Liver (tissue), 9 donors: ENCODE measurements around the gene RFX8. TPM values are rescaled to one million over a fixed set of nuclear protein-coding genes. Genes with fewer than 3 reads are reported as not detected.

Source experiments
- DNase-seq: peaks from one replicate; pipeline ENCODE4 v3.0.0-alpha.2; 2017; ENCODE audit warnings: low spot score
- H3K27ac ChIP-seq, 2 donors: one replicate each; pipeline ENCODE4 v1.7.0; 2013; ENCODE audit warnings: inconsistent platforms in 2 of 2, low read length in 2 of 2, control low read depth in 1 of 2, low read depth in 1 of 2, mild to moderate bottlenecking in 1 of 2
- H3K27me3 ChIP-seq, 4 donors: one replicate each; pipeline versions ENCODE4 v1.6.1 to v1.7.0; 2013; ENCODE audit warnings: low read length in 3 of 4, inconsistent platforms in 1 of 4, mild to moderate bottlenecking in 1 of 4, moderate library complexity in 1 of 4; ENCODE audit not compliant: control insufficient read depth in 4 of 4, insufficient read depth in 4 of 4
- H3K36me3 ChIP-seq, 4 donors: one replicate each; pipeline versions ENCODE4 v1.6.1 to v1.7.0; 2013; ENCODE audit warnings: low read length in 3 of 4, mild to moderate bottlenecking in 3 of 4, low read depth in 1 of 4, moderate library complexity in 1 of 4; ENCODE audit not compliant: control insufficient read depth in 4 of 4, insufficient read depth in 3 of 4
- H3K4me1 ChIP-seq, 4 donors: one replicate each; pipeline versions ENCODE4 v1.6.1 to v1.7.0; 2013; ENCODE audit warnings: low read length in 3 of 4, mild to moderate bottlenecking in 3 of 4, moderate library complexity in 1 of 4; ENCODE audit not compliant: control insufficient read depth in 4 of 4, insufficient read depth in 4 of 4
- H3K4me3 ChIP-seq, 3 donors: one replicate each; pipeline versions ENCODE4 v1.6.1 to v1.7.0; 2013; ENCODE audit warnings: low read length in 3 of 3, control low read depth in 1 of 3, low read depth in 1 of 3, mild to moderate bottlenecking in 1 of 3
- H3K9ac ChIP-seq, 2 donors: one replicate each; pipeline ENCODE4 v1.7.0; 2013; ENCODE audit warnings: low read length in 2 of 2, mild to moderate bottlenecking in 2 of 2, moderate library complexity in 2 of 2, control low read depth in 1 of 2, low read depth in 1 of 2
- H3K9me3 ChIP-seq, 4 donors: one replicate each; pipeline versions ENCODE4 v1.6.1 to v1.7.0; 2013; ENCODE audit warnings: low read length in 3 of 4; ENCODE audit not compliant: control insufficient read depth in 4 of 4
- CTCF ChIP-seq: fragments of 150-350 bp; IDR thresholded peaks from 2 replicates; pipeline ENCODE4 v1.5.1; 2017; ENCODE audit warnings: improper control_type of control experiment, low read depth, low read length; ENCODE audit not compliant: missing input control
- EGR1 ChIP-seq, 2 donors: IDR thresholded peaks; 2 replicates each; pipeline ENCODE4 v1.6.1; 2016 to 2018; ENCODE audit warnings: antibody characterized with exemption in 2 of 2, low read depth in 2 of 2
- FOXA1 ChIP-seq: IDR thresholded peaks from 2 replicates; pipeline ENCODE4 v1.6.1; 2016; ENCODE audit warnings: antibody characterized with exemption
- FOXA2 ChIP-seq: IDR thresholded peaks from 2 replicates; pipeline ENCODE4 v1.6.1; 2016; ENCODE audit warnings: antibody characterized with exemption
- GABPA ChIP-seq, 2 donors: IDR thresholded peaks in 1 of 2; conservative IDR thresholded peaks in 1 of 2; 2 replicates each; pipeline ENCODE4 v1.6.1; 2016; ENCODE audit warnings: antibody characterized with exemption in 2 of 2, mild to moderate bottlenecking in 1 of 2, moderate library complexity in 1 of 2
- HNF4A ChIP-seq, 2 donors: conservative IDR thresholded peaks; 2 replicates each; pipeline ENCODE4 v1.6.1; 2016; ENCODE audit warnings: antibody characterized with exemption in 2 of 2, mild to moderate bottlenecking in 2 of 2
- HNF4G ChIP-seq: IDR thresholded peaks from 2 replicates; pipeline ENCODE4 v1.6.1; 2016; ENCODE audit warnings: antibody characterized with exemption
- JUND ChIP-seq, 2 donors: IDR thresholded peaks; 2 replicates each; pipeline ENCODE4 v1.6.1; 2016; ENCODE audit warnings: antibody characterized with exemption in 2 of 2
- NR2F2 ChIP-seq: IDR thresholded peaks from 2 replicates; pipeline ENCODE4 v1.6.1; 2016; ENCODE audit warnings: antibody characterized with exemption
- RAD21 ChIP-seq, 2 donors: IDR thresholded peaks; 2 replicates each; pipeline ENCODE4 v1.6.1; 2016; ENCODE audit warnings: antibody characterized with exemption in 2 of 2, mild to moderate bottlenecking in 2 of 2
- RXRA ChIP-seq, 2 donors: IDR thresholded peaks; 2 replicates each; pipeline ENCODE4 v1.6.1; 2017 to 2018; ENCODE audit warnings: antibody characterized with exemption in 2 of 2, mild to moderate bottlenecking in 1 of 2
- SP1 ChIP-seq: IDR thresholded peaks from 2 replicates; pipeline ENCODE4 v1.6.1; 2018; ENCODE audit warnings: antibody characterized with exemption, mild to moderate bottlenecking
- TAF1 ChIP-seq: conservative IDR thresholded peaks from 2 replicates; pipeline ENCODE4 v1.6.1; 2016; ENCODE audit warnings: antibody characterized with exemption, mild to moderate bottlenecking
- YY1 ChIP-seq: IDR thresholded peaks from 2 replicates; pipeline ENCODE4 v1.6.1; 2016; ENCODE audit warnings: antibody characterized with exemption, mild to moderate bottlenecking
- ZBTB33 ChIP-seq: IDR thresholded peaks from 2 replicates; pipeline ENCODE4 v1.6.1; 2016; ENCODE audit warnings: antibody characterized with exemption
- WGBS: extraction: QIAGEN DNeasy Blood & Tissue Kit; methylation state at CpG from one replicate; pipeline ENCODE4 v1.1.7; 2013; 5-methylcytosine and 5-hydroxymethylcytosine counted together
- polyA plus RNA-seq, 2 donors: library from polyadenylated mRNA; stranded (reverse) in 1 of 2; unstranded in 1 of 2; fragments of 200-250 nt in 1 of 2; fragments of >200 nt in 1 of 2; fragmentation: Nextera tagmentation in 1 of 2; extraction: Ambion mirVana in 1 of 2; gene quantifications; one replicate each; pipeline versions ENCODE4 v1.2.1 to v1.2.3, GENCODE V29; 2013 to 2015
- total RNA-seq, 2 donors: library from RNA; depleted of rRNA; stranded (reverse); fragments of >200 nt; gene quantifications; one replicate each; pipeline ENCODE4 v1.2.3, GENCODE V29; 2014
- TF ChIP-seq, protein P1 (sequence below): IDR thresholded peaks from 2 replicates; pipeline ENCODE4 v1.6.1; 2016; ENCODE audit warnings: antibody characterized with exemption, mild to moderate bottlenecking
- TF ChIP-seq, protein P2 (sequence below): IDR thresholded peaks from 2 replicates; pipeline ENCODE4 v1.6.1; 2016; ENCODE audit warnings: antibody characterized with exemption
- donor health status: healthy.
- donor health status: healthy.
- donor health status: healthy.
- donor health status: healthy.
- donor health status: healthy.

Gene RFX8
- total and polyA plus RNA-seq, 4 donors = 0.08 to 0.09 (median 0.09) TPM; not detected in 1

GRCh38 chr2:101355401-101356054 is 119.4 kb downstream of the RFX8 start:
- Histone ChIP-seq H3K4me3 (no peak overlapping the region), H3K4me1 (no peaks in the 10 kb centered on the region), H3K27me3 (no peaks in the 10 kb centered on the region), H3K36me3 (no peaks in the 10 kb centered on the region), H3K9ac (no peak overlapping the region), H3K27ac (no peak overlapping the region), H3K9me3 (no peaks in the 10 kb centered on the region)
- TF ChIP-seq ZBTB33 = no peak
- no peak for TF ChIP-seq GABPA (IDR thresholded peaks at IDR 0.05 in 1 of 2, conservative IDR thresholded peaks at IDR 0.05 in 1 of 2)
- TF ChIP-seq JUND (IDR thresholded peaks at IDR 0.05) = no peak
- TF ChIP-seq HNF4A (conservative IDR thresholded peaks at IDR 0.05) = no peak
- no peak for TF ChIP-seq RAD21 (IDR thresholded peaks at IDR 0.05)
- TF ChIP-seq, protein P1, sequence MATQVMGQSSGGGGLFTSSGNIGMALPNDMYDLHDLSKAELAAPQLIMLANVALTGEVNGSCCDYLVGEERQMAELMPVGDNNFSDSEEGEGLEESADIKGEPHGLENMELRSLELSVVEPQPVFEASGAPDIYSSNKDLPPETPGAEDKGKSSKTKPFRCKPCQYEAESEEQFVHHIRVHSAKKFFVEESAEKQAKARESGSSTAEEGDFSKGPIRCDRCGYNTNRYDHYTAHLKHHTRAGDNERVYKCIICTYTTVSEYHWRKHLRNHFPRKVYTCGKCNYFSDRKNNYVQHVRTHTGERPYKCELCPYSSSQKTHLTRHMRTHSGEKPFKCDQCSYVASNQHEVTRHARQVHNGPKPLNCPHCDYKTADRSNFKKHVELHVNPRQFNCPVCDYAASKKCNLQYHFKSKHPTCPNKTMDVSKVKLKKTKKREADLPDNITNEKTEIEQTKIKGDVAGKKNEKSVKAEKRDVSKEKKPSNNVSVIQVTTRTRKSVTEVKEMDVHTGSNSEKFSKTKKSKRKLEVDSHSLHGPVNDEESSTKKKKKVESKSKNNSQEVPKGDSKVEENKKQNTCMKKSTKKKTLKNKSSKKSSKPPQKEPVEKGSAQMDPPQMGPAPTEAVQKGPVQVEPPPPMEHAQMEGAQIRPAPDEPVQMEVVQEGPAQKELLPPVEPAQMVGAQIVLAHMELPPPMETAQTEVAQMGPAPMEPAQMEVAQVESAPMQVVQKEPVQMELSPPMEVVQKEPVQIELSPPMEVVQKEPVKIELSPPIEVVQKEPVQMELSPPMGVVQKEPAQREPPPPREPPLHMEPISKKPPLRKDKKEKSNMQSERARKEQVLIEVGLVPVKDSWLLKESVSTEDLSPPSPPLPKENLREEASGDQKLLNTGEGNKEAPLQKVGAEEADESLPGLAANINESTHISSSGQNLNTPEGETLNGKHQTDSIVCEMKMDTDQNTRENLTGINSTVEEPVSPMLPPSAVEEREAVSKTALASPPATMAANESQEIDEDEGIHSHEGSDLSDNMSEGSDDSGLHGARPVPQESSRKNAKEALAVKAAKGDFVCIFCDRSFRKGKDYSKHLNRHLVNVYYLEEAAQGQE = no peak
- TF ChIP-seq TAF1 = no peak
- TF ChIP-seq NR2F2 = no peak
- TF ChIP-seq FOXA2 = no peak
- no peak for TF ChIP-seq FOXA1
- no peak for TF ChIP-seq EGR1 (IDR thresholded peaks at IDR 0.05; ENCODE audit: low read depth in 2 of 2)
- WGBS = 80% methylated on average over 10 of the region's 10 CpGs
- no peak for DNase-seq

GRCh38 chr2:101354420-101355311 is 120.2 kb downstream of the RFX8 start:
- H3K4me3 ChIP-seq = no peak overlapping the region
- H3K27me3 ChIP-seq = no peaks in the 10 kb centered on the region
- H3K9me3 ChIP-seq = no peaks in the 10 kb centered on the region
- no peaks in the 10 kb centered on the region for H3K36me3 ChIP-seq
- 89% methylated on average over 21 of the region's 21 CpGs for whole genome bisulfite sequencing
- H3K27ac ChIP-seq = no peak overlapping the region
- no peaks in the 10 kb centered on the region for H3K4me1 ChIP-seq
- DNase-seq = no peak
- no peak overlapping the region for H3K9ac ChIP-seq
- TF ChIP-seq HNF4A (conservative IDR thresholded peaks at IDR 0.05) (no peak), SP1 (no peak), RAD21 (IDR thresholded peaks at IDR 0.05) (no peak), YY1 (no peak), RXRA (IDR thresholded peaks at IDR 0.05) (no peak), EGR1 (IDR thresholded peaks at IDR 0.05; ENCODE audit: low read depth in 2 of 2) (no peak), CTCF (no peak), NR2F2 (no peak), GABPA (IDR thresholded peaks at IDR 0.05 in 1 of 2, conservative IDR thresholded peaks at IDR 0.05 in 1 of 2) (no peak), TAF1 (no peak), FOXA2 (no peak), HNF4G (no peak)
- TF ChIP-seq, protein P2, sequence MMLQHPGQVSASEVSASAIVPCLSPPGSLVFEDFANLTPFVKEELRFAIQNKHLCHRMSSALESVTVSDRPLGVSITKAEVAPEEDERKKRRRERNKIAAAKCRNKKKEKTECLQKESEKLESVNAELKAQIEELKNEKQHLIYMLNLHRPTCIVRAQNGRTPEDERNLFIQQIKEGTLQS = no peak
- TF ChIP-seq, protein P1 = no peak
